Subcutaneous adipose tissue (tissue), 4 donors: ENCODE measurements around the gene MYBPC2. TPM values are rescaled to one million over a fixed set of nuclear protein-coding genes. Genes with fewer than 3 reads are reported as not detected.

Source experiments
- total RNA-seq, 4 donors: library from RNA; depleted of rRNA; stranded (reverse); fragments of >200 nt; gene quantifications; one replicate each; pipeline ENCODE4 v1.1.0, GENCODE V29; 2016
- TF ChIP-seq, protein P1 (sequence below): fragments of 450-650 bp; IDR thresholded peaks from one replicate; pipeline ENCODE4 v1.5.1; 2016; ENCODE audit warnings: low read depth, mild to moderate bottlenecking, control low read depth, antibody characterized with exemption, moderate library complexity

MYBPC2 gene
- total RNA-seq, 4 donors from 2014 or later: not detected

DNA sequence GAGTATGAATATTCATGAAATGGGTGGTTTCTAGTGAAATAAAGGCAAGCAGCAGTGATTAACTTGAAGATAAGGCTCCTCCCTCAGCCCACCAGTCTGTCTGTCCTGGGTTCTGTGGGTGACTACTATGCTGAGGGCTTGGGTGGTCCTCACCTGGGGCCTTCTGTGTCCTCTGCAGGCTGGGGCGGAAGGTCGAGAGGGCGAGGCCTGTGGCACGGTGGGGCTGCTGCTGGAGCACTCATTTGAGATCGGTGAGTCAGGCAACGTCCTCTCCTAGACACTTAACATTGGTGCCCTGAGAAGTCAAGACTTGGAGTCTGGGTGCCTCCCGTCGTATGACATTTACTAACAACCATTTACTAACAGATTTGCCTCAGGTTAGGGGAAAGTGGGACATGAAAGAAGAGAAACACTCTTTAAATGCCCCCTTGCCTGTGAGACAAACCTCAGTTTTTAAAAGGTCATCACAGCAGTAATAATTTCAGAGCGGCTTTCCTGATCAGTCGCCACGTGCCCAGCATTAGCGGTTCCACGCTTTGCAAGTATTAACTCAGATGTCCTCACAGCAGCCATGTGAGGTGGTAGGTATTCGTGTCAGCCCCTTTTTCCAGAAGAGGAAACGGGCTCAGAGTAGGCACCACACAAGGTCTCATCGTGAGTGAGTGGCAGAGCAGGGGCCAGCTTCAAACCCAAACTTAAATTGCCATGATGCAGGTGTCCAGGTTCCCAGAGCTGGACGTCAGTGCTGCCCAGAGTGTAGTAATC lies 45.2 kb downstream of the MYBPC2 start:
- TF ChIP-seq, protein P1, sequence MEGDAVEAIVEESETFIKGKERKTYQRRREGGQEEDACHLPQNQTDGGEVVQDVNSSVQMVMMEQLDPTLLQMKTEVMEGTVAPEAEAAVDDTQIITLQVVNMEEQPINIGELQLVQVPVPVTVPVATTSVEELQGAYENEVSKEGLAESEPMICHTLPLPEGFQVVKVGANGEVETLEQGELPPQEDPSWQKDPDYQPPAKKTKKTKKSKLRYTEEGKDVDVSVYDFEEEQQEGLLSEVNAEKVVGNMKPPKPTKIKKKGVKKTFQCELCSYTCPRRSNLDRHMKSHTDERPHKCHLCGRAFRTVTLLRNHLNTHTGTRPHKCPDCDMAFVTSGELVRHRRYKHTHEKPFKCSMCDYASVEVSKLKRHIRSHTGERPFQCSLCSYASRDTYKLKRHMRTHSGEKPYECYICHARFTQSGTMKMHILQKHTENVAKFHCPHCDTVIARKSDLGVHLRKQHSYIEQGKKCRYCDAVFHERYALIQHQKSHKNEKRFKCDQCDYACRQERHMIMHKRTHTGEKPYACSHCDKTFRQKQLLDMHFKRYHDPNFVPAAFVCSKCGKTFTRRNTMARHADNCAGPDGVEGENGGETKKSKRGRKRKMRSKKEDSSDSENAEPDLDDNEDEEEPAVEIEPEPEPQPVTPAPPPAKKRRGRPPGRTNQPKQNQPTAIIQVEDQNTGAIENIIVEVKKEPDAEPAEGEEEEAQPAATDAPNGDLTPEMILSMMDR: no peak

DNA sequence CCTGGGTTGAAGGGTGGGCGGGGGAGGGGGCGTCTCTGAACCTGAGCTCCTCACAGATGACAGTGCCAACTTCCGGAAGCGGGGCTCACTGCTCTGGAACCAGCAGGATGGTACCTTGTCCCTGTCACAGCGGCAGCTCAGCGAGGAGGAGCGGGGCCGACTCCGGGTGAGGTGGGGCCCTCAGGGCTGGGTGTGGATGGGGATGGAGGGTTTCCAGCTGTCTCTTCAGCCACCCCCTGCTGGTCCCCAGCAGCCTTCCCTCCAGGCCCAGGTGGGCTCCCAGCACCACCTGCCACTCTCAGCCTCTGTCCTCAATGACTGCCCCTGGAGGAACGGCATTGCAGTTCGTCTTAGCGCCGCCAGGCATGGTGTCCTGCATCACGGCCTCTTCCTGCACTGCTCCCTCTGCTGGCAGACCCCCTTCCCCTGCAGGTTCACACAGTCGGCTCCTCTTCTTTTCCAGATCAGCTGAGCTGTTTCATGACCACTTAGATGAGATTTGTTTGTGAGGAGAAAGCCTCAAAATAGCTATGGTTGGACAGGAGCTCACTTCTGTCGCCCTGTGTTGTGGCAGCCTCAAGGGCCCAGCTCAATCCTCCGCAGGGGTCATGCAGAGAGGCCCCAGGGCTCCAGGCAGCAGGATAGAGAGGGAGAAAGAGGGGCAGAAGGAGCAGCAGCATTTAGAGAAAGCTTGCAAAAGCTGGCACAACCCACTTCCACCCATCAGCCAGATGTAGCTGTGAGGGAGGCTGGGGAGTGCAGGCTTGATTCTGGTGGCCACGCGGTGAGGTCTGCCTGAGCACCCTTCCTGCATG lies 46.4 kb downstream of the MYBPC2 start:
- TF ChIP-seq, protein P1: no peak

DNA sequence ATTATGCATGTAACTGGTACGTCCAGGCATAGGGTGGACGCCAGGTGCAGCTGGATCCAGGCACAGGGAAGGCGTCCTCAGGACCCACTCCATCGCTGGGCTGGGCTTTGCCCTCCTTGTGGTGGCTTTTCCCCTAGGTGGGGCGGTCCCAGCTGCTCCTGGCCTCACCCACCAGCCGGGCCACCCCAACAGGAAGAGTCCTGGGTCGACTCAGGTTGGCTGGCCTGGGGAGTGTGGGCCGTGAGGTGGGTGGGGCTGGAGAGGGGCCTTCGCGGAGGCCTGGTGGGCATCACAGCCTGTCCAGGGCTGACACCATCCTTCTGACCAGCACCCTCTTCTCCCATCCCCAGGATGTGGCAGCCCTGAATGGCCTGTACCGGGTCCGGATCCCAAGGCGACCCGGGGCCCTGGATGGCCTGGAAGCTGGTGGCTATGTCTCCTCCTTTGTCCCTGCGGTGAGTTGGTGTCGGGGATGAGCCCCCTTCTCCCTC lies 47.1 kb downstream of the MYBPC2 start:
- TF ChIP-seq, protein P1: no peak

DNA sequence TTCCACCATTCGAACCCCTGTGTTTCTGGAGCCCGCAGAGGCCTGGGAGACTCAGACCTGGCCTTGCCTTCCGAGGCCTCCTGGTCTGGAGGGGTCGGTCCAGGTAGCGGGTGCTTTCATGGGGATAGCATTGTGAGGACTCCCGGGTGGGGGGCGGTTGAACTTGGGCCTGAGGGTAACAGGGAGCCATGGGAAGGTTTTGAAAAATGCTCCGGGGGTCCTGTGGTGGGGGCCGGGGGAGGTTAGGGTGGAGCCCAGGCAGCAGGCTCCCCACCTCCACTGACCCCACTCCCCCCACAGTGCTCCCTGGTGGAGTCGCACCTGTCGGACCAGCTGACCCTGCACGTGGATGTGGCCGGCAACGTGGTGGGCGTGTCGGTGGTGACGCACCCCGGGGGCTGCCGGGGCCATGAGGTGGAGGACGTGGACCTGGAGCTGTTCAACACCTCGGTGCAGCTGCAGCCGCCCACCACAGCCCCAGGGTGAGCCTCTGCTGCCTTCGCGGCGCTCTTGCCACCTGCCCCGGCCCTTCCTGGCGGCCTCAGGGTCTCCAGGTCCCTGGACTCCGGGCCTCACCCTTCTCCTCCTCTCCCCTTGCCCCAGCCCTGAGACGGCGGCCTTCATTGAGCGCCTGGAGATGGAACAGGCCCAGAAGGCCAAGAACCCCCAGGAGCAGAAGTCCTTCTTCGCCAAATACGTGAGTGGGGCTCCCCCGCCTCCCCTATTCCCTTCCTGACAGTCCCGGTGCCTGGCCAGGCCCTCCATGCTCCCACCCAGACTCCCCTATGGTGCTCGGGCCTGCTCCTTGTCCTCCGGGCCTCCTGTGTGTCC lies 47.8 kb downstream of the MYBPC2 start:
- TF ChIP-seq, protein P1: no peak

DNA sequence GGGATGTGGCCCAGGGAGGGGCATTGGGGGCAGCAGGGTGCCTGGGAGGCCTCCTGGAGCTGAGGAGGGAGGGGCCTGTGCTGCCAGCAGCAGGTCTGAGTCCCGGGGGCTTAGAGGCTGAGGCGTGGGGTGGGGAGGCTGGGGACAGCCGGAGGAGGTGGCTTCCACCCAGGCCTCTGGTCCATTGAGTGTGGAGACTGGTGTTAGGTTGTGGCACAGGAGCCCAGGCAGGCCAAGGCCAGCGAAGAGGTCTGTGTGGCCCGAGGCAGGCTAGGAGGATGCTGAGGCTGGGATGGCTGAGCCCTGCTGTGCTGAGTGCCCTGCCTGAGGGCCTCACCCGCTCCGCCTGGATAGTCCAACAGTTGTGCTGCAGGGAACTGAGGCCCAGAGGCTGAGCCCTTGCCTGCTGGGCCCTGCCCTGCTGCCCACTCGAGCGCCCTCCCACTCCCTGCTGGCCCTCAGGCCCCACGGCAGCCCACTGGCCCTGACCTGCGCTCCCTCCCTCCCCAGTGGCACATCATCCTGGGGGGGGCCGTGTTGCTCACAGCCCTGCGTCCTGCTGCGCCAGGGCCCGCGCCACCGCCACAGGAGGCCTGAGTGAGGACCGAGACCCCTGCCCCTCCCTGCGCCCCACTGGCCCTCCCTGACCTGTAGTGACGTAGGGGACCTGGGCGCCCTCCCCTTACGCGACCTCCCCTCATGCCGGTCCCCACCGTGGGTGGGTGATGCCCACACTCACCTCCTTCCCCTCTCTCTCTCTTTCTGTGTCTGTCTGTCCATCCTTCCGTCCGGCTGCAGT lies 48.9 kb downstream of the MYBPC2 start:
- TF ChIP-seq, protein P1: no peak

DNA sequence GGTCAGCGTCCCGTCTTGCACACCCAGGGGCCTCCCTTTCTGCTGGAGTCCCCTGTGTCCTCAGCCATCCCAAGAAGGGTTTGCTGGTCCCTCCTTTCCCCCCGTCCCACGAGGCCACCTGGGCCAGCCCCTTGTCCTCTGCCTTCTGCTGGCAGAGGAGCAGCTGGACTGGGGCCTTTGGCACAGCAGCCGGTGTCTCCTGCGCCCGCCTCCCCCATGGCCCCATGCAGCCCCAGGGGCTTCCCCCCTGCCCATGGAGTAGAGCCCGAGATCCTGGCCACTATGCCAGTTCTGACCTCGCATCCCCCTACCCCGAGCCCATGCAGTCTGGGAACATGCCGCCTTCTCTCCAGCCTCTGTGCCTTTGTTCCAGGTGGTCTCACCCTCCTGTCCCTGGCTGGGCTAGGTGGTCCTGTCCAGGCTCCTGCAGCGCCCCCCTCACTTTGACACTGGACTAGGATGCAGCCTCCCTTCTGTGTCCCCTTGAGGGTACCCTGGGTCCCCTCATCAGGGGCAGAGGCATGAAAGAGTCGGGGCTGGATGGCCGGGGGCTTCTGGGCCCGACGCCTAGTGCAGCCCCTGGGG lies 49.7 kb downstream of the MYBPC2 start:
- TF ChIP-seq, protein P1: no peak
